ENCODE measurements around the gene ERVMER34-1. TPM values are rescaled to one million over a fixed set of nuclear protein-coding genes. Genes with fewer than 3 reads are reported as not detected.

The ERVMER34-1 gene
- total and polyA plus RNA-seq, 2 donors (not counting 3 experiments of a cell fraction or from before 2014, with no cell fraction given), result 0.03 TPM; not detected in 1

- Histone ChIP-seq H2AFZ (ENCODE audit: low read depth, low read length) (no peak overlapping the region), H3K4me1 (ENCODE audit: control insufficient read depth, extremely low read depth, insufficient read depth, low read length) (peaks cover 30% of the 10 kb centered on the region), H3K9me1 (replicated peaks; ENCODE audit: control insufficient read depth, extremely low read depth, insufficient read depth, low read length) (no peaks in the 10 kb centered on the region), H3K9ac (replicated peaks; ENCODE audit: extremely low read depth, insufficient read depth, low read length) (peak overlapping the region; percentile 94), H3K4me2 (ENCODE audit: insufficient read depth, low read length) (peak overlapping the region; percentile 93), H3K27ac (ENCODE audit: insufficient read depth, low read depth, low read length) (peak overlapping the region; percentile 73), H3K79me2 (ENCODE audit: control insufficient read depth, insufficient read depth, low read length) (peaks cover 32% of the 10 kb centered on the region), H3K4me3 (replicated peaks in 1 of 3; ENCODE audit: insufficient read depth in 1 of 3, low read depth in 1 of 3, low read length in 3 of 3) (peak overlapping the region; percentile 61 to 86 (median 76)), H3K27me3 (ENCODE audit: control insufficient read depth in 2 of 2, insufficient read depth in 2 of 2, low read length in 2 of 2) (peaks cover 0 to 4% of the 10 kb centered on the region in 2 experiments), H3K36me3 (ENCODE audit: control insufficient read depth in 2 of 2, extremely low read depth in 1 of 2, insufficient read depth in 2 of 2, low read length in 2 of 2) (peaks cover 4 to 10% of the 10 kb centered on the region in 2 experiments), H3K9me3 (replicated peaks; ENCODE audit: control insufficient read depth, insufficient read depth, low read length) (no peaks in the 10 kb centered on the region), H4K20me1 (replicated peaks; ENCODE audit: control insufficient read depth, extremely low read depth, insufficient read depth, low read length) (no peaks in the 10 kb centered on the region)
- dilution Hi-C loops (cut with MboI; ENCODE audit: extremely low pct_ligation_motif_present, low sequenced_read_pairs) (no loop called here), intact Hi-C loops (cut with micrococcal nuclease) (loop anchor here (2.0 to 10.0 kb wide), 7 partner anchors 53 to 1519 kb away; partner anchors contain the start of gene RASL11B)
- DNase-seq (ENCODE audit: low read depth, low spot score), result peak; percentile 22
- no peak for FAIRE-seq
- no TSS peak for BruUV-seq (replicated peaks)
- no peak for TF ChIP-seq POLR2AphosphoS5 (IDR thresholded peaks at IDR 0.05; ENCODE audit: insufficient read depth, low read depth, low read length)
- TF ChIP-seq EZH2 (IDR thresholded peaks at IDR 0.05; ENCODE audit: borderline replicate concordance, low read depth, low read length, severe bottlenecking), result no peak
- no peak for TF ChIP-seq FOS (IDR thresholded peaks at IDR 0.05; ENCODE audit: borderline replicate concordance, insufficient read depth, low read length)
- TF ChIP-seq, protein P1, sequence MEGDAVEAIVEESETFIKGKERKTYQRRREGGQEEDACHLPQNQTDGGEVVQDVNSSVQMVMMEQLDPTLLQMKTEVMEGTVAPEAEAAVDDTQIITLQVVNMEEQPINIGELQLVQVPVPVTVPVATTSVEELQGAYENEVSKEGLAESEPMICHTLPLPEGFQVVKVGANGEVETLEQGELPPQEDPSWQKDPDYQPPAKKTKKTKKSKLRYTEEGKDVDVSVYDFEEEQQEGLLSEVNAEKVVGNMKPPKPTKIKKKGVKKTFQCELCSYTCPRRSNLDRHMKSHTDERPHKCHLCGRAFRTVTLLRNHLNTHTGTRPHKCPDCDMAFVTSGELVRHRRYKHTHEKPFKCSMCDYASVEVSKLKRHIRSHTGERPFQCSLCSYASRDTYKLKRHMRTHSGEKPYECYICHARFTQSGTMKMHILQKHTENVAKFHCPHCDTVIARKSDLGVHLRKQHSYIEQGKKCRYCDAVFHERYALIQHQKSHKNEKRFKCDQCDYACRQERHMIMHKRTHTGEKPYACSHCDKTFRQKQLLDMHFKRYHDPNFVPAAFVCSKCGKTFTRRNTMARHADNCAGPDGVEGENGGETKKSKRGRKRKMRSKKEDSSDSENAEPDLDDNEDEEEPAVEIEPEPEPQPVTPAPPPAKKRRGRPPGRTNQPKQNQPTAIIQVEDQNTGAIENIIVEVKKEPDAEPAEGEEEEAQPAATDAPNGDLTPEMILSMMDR (IDR thresholded peaks at IDR 0.05; ENCODE audit: extremely low read depth in 1 of 2, insufficient read depth in 1 of 2, low read depth in 1 of 2, low read length in 2 of 2), result no peak
- TF ChIP-seq, protein P2, sequence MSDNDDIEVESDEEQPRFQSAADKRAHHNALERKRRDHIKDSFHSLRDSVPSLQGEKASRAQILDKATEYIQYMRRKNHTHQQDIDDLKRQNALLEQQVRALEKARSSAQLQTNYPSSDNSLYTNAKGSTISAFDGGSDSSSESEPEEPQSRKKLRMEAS (IDR thresholded peaks at IDR 0.05; ENCODE audit: insufficient read depth, insufficient read length), result peak; percentile 40
- ChIA-PET CTCF (interaction anchor here (0.5 to 2.6 kb wide), 5 partner anchors 9 to 168 kb away, joined by 3 to 20 read pairs (median 15); partner anchors contain the start of gene USP46), POLR2A (interaction anchor here (2.3 to 2.4 kb wide), 2 partner anchors 9 to 55 kb away, joined by 10 to 30 read pairs; partner anchors contain the start of gene USP46)
These were observed 37.7 kb downstream of the ERVMER34-1 start for GRCh38 chr4:52713456-52713937.

Data from endothelial cell of umbilical vein (primary cell).